ENCODE results near the gene PDCD2L.
"Not testable (repeated sequence)": the region's sequence is repeated elsewhere in the genome, so short reads cannot be mapped to it uniquely, and the experiment has no call there.

PDCD2L gene

DNA sequence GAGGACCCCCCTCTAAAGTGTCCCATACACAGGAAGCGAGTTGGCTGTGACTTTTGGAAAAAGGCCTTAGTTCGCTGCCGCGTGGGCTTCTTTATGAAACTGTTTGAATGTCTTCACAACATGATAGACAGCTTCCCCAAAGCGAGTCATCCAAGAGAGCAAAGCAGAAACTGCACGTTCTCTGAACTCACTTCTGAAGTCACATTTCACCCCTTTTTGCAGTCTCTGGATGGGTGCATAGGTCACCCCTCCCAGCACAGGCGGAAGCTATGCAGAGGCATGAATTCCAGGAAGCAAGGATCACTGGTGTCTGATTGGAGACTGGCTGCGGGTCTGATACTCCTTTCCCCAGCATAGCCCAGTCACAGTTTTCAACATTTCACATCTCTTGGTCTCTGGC is 28.6 kb upstream of the PDCD2L start:
- DNase-seq: no peak

DNA sequence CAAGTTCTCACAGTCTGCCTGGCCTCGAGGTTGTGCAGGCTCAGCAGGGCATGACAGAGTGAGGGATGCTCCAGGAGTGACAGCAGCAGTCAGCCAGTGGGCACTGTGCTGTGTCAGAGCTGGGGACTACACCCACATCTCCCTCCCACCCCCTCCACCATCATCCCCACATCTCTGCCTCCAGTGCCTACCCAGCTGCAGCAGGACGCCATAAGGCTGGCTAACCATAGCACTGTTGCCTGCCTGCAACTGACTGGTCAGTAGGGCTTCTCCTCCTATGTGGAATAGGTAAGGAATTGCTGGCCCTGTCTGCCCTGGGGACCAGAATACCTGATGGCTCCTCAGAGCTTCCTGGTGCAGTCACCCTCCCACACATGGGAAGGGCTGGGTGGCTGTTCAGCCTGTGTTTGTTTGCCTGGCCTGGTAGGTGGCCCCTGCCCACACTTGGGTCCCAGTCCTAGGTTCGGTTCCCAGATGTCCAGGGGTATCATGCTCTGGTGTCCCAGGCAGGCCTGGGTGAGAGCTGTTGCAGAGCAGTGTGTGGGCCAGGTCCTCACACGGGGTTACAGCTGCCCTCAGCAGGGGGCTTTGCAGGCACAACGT is 23.5 kb upstream of the PDCD2L start:
- DNase-seq: no peak

DNA sequence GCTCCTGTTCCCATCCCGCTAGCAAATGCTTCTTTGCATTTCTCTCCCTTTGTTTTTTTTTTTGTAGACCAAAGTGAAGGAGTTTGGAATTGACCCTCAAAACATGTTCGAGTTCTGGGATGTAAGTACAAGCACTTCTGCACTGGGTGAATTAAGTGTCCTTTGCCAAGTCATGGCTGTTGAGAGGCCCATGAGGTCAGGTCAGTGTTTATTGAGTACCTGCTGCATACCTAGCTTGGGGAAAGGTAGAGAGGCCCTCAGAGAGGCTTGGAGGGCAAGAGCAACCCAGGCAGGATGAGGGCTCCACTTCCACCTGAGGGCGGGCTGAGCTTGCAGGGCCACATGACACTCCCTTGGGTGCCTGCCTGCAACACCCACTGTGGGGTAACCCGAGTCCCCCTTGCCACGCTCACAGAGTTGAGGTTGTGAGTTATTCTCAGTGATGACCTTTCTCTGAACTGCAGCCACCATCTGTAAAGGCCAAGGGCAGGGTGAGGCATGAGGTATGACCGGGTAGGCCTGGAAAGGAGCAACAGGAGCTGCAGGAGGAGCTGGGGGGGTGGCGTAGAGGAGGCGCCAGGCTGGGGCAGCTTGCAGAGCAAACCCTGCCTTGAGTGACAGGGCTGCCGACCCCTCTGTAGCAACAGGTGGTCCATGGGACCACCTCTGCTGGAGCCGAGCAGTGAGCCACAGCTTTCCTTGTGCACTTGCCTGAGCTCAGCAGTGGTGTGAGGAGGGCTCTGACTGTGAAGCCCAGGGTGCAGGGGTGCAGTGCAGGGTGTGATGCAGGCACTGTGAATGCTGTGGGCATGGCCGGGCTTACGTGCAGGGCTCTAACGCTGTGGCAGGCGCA is 22.6 kb upstream of the PDCD2L start:
- DNase-seq: no peak

DNA sequence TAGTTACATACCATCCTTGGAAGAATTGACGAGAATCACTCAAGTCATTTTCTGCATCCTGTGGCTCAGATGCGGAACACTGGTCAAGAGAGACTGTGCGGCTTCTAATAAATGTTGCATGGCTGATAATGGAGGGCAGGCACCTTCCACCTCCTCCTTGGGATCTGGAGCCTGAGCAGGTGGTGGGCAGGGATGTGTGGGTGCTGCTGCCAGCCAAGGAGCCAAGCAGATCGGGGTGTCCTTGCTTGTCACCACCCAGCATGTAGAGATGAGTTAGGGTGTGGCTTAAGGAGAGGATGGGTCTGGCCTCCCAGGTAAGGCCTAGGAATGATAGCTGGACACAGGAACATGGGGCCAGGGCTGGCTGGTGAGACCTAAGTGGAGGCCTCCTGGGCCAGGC is 21.7 kb upstream of the PDCD2L start:
- no peak for DNase-seq

GRCh38 chr19:34383599-34383998 is 20.6 kb upstream of the PDCD2L start:
- DNase-seq: no peak

DNA sequence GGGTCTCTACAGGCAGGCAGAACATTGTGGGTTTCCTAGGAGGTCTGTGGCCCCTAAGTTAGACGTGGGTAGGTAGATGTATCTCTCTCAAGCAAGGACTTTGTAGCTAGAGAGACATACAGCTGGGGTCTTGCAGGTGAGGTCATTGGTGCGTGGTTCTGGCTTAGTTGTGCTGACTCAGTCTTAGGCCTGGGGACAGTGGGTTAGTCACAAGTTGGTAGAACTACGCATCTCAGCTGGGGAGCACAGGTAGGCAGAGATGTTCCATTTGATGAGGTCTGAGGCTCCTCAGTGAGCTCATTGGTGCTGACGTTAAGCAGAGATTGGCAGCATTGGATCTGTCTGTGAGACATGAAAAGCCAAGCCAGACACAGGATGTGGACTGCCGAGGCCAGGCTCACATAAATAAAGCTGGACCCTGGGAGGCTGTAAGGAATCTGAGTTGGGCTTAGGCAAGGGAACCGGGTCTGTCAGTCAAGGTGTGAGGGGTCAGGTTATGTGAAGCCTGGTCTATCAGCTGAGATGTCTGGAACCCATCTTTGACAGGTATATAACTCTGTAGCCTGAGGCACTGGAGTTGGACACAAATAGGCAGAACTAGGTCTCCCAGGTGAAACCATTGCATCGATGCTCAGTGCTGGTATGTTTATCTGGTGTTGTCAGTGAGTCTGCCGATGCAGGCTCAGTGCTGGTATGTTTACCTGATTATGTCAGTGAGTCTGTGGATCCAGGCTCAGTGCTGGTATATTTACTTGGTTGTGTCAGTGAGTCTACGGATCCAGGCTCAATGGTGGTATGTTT is 17.4 kb upstream of the PDCD2L start:
- no peak for DNase-seq

DNA sequence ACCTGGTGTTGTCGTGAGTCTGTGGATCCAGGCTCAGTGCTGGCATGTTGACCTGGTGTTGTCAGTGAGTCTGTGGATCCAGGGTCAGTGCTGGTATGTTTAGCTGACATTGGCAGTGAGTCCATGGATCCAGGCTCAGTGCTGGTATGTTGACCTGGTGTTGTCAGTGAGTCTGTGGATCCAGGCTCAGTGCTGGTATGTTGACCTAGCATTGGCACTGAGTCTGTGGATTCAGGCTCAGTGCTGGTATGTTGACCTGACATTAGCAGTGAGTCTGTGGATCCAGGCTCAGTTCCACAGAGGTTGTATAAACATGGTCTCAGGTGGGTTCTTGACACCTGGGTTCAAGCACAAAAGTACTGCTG is 16.8 kb upstream of the PDCD2L start:
- no peak for DNase-seq

- DNase-seq: not testable (repeated sequence)
Measured at GRCh38 chr19:34388745-34389144, 15.5 kb upstream of the PDCD2L start.

DNA sequence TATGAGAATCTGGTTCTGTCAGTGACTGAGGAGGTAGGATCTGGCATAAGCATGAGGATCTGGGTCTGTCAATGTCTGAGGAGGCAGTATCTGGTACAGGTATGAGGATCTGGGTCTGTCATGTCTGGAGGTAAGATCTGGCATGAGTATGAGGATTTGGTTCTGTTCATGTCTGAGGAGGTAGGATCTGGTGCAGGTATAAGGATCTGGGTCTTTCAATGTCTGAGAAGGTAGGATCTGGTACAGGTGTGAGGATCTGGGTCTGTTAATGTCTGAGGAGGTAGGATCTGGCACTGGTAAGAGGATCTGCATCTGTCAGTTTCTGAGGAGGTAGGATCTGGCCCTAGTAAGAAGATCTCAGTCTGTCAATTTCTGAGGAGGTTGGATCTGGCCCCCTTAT is 12.4 kb upstream of the PDCD2L start:
- no peak for DNase-seq

GRCh38 chr19:34393031-34393430 is 11.2 kb upstream of the PDCD2L start:
- DNase-seq: no peak

DNA sequence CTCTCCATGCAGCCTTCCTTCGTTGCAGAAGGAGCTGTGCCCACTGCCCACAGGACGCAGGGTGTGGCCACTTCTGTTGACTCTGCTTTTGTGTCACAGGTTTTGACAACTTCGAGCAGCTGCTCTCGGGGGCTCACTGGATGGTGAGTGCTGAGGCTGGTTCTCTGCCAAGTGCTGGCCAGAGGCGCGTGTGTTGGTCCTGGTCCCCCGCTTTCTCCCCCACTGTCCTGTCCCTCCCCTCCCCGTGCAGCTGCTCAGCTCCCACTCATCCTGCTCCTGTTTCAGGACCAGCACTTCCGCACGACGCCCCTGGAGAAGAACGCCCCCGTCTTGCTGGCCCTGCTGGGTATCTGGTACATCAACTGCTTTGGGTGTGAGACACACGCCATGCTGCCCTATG is 10.6 kb upstream of the PDCD2L start:
- DNase-seq: no peak

- no peak for DNase-seq
Measured at GRCh38 chr19:34397853-34398252, 6.3 kb upstream of the PDCD2L start.

- no peak for DNase-seq
Measured at GRCh38 chr19:34399886-34400285, 4.3 kb upstream of the PDCD2L start.

GRCh38 chr19:34400844-34401243 is 3.4 kb upstream of the PDCD2L start:
- not testable (repeated sequence) for DNase-seq

DNA sequence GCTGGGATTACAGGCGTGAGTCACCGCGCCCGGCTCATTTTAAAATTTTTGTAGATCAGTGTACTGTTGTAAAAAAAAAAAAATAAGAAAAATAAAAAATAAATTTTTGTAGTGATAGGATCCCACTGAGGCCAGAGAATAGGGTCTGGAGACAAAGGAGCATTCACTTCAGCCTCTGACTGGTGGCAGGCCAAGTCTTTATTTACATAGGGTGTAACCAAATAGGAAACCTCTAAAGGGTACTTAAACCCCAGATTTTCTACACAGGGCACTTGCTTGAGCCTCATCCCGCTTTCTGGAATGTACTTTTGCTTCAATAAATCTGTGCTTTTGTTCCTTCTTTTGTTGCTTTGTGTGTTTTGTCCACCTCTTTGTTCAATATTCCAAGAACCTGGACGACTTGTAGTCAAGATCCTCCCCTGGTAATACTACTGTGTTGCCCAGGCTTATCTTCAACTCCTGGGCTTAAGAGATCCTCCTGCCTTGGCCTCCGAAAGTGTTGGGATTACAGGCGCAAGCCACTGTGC is 2.1 kb upstream of the PDCD2L start:
- DNase-seq: no peak

GRCh38 chr19:34403784-34404108 is 453 bp upstream of the PDCD2L start:
- DNase-seq: no peak

- DNase-seq: no peak
Measured at GRCh38 chr19:34405892-34406660, 1.9 kb downstream of the PDCD2L start.

DNA sequence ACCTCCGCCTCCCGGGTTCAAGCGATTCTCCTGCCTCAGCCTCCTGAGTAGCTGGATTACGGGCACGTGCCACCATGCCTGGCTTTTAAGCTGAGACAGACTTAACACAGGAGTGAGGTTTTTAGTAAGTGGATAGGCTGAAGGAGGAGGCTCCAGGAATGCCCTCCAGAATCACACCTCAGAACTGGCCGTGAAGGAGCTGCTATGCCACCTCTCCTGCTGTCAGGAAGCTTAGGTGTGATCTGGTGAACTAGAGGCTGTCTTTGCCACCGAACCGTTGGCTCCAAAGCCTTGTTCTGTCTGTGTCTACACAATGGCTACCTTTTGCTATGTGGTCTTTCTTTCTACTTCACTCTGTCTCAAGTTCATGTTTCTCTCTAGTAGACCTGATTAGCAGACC is 4.2 kb downstream of the PDCD2L start:
- DNase-seq: no peak

GRCh38 chr19:34409189-34410164 is 5.3 kb downstream of the PDCD2L start:
- no peak for DNase-seq

DNA sequence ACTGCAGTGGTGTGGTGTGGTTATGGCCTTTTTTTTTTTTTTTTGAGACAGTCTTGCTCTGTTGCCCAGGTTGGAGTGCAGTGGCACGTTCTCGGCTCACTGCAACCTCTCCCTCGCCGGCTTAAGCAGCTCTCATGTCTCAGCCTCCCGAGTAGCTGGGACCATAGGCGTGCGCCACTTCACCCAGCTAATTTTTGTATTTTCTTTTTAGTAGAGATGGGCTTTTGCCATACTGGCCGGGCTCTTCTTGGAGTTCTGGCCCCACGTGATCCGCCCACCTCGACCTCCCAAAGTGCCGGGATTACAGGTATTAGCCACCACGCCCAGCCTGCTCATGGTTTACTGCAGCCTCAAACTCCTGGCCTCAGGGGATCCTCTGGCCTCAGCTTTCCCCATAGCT is 7.0 kb downstream of the PDCD2L start:
- DNase-seq: no peak

GRCh38 chr19:34416021-34416545 is 11.9 kb downstream of the PDCD2L start:
- DNase-seq: no peak
